K562 (cell line): ENCODE data around the gene SORBS2.

ENCODE experiments used
- CTCF ChIP-seq, 3 experiments: IDR thresholded peaks in 2 of 3; conservative IDR thresholded peaks in 1 of 3; 2 replicates each; pipeline ENCODE4 v1.5.1; 2011 to 2012; ENCODE audit warnings: low read length in 3 of 3, mild to moderate bottlenecking in 3 of 3, control low read depth in 2 of 3, improper control_type of control experiment in 1 of 3, inconsistent platforms in 1 of 3, low read depth in 1 of 3, mixed read lengths in 1 of 3, moderate library complexity in 1 of 3; ENCODE audit not compliant: insufficient read depth in 2 of 3
- ETV6 ChIP-seq, 3 experiments: fragments of 150-350 bp in 1 of 3; sonication (generic) in 1 of 3; formaldehyde crosslinking in 1 of 3; IDR thresholded peaks; 2 replicates each; pipeline versions ENCODE4 v1.6.1 to v1.8.0; 2014 to 2022; ENCODE audit warnings: borderline replicate concordance in 2 of 3, low read depth in 2 of 3, antibody characterized with exemption in 1 of 3, low read length in 1 of 3, mild to moderate bottlenecking in 1 of 3, missing genetic modification reagents in 1 of 3
- LCOR ChIP-seq: sonication (generic); formaldehyde crosslinking; IDR thresholded peaks from 2 replicates; pipeline ENCODE4 v1.8.0; 2022; ENCODE audit warnings: mild to moderate bottlenecking, missing genetic modification reagents
- SP1 ChIP-seq: sonication (generic); formaldehyde crosslinking; IDR thresholded peaks from 2 replicates; pipeline ENCODE4 v1.8.1; 2022; ENCODE audit warnings: mild to moderate bottlenecking, missing genetic modification reagents
- TARDBP ChIP-seq: fragments of 450-650 bp; IDR thresholded peaks from 2 replicates; pipeline ENCODE4 v1.6.1; 2016
- ZFX ChIP-seq: sonication (generic); formaldehyde crosslinking; IDR thresholded peaks from 2 replicates; pipeline ENCODE4 v1.8.0; 2022; ENCODE audit warnings: mild to moderate bottlenecking, missing genetic modification reagents, moderate library complexity

- TF ChIP-seq TARDBP (no peak), LCOR (CRISPR knock-in tag) (no peak), ETV6 (IDR thresholded peaks at IDR 0.05; ENCODE audit: borderline replicate concordance in 1 of 2, low read depth in 2 of 2, low read length in 1 of 2) (no peak), ETV6 (CRISPR knock-in tag; IDR thresholded peaks at IDR 0.05; ENCODE audit: borderline replicate concordance) (no peak), ZFX (CRISPR knock-in tag) (no peak), SP1 (CRISPR knock-in tag) (no peak), CTCF (IDR thresholded peaks at IDR 0.05 in 2 of 3, conservative IDR thresholded peaks at IDR 0.05 in 1 of 3; ENCODE audit: insufficient read depth in 2 of 3, low read depth in 1 of 3, low read length in 3 of 3) (no peak)
Measured at GRCh38 chr4:185559915-185560281, 252.1 kb downstream of the SORBS2 start.
